Stimulated activated CD8-positive, alpha-beta memory T cell treated with anti-CD3 and anti-CD28 coated beads, Interleukin-15, amount 100 ng/mL, for 1 hour (primary cell): ENCODE data around the gene GATAD2B.

ENCODE experiments used
- DNase-seq: peaks from one replicate; pipeline ENCODE4 v3.0.0-alpha.2; 2020; ENCODE audit warnings: low read depth

The GATAD2B gene

GRCh38 chr1:153922972-153923925 is at the start of gene GATAD2B:
Gene GATAD2B (minus strand): TSS chr1:153922972. CDS start chr1:153828347, 94,625 bp downstream.
- peak; percentile 98 for DNase-seq

- DNase-seq: no peak
These were observed 47.6 kb upstream of the GATAD2B start for GRCh38 chr1:153970346-153970745.

- no peak for DNase-seq
These were observed 46.2 kb upstream of the GATAD2B start for GRCh38 chr1:153968972-153969371.

- no peak for DNase-seq
These were observed 45.6 kb upstream of the GATAD2B start for GRCh38 chr1:153968408-153968807.

GRCh38 chr1:153968000-153968363 is 45.2 kb upstream of the GATAD2B start:
- no peak for DNase-seq

GRCh38 chr1:153967107-153967999 is 44.6 kb upstream of the GATAD2B start, which contains the start of gene CREB3L4:
Gene CREB3L4 (plus strand): TSS chr1:153967902. CDS start chr1:153968526, 624 bp downstream.
- peak; percentile 61 for DNase-seq

- DNase-seq: no peak
These were observed 41.1 kb upstream of the GATAD2B start for GRCh38 chr1:153963850-153964331.

GRCh38 chr1:153963030-153963849 is 40.5 kb upstream of the GATAD2B start, which contains the start of gene SLC39A1:
Gene SLC39A1 (minus strand): TSS chr1:153963537. CDS start chr1:153962715, 822 bp downstream.
- peak; percentile 93 for DNase-seq

- no peak for DNase-seq
These were observed 39.6 kb upstream of the GATAD2B start for GRCh38 chr1:153962088-153963029.

- no peak for DNase-seq
These were observed 38.6 kb upstream of the GATAD2B start for GRCh38 chr1:153961421-153961820.

GRCh38 chr1:153960206-153960605 is 37.4 kb upstream of the GATAD2B start:
- DNase-seq: no peak

GRCh38 chr1:153959454-153959853 is 36.7 kb upstream of the GATAD2B start:
- no peak for DNase-seq

GRCh38 chr1:153958961-153959260 is 36.1 kb upstream of the GATAD2B start:
- no peak for DNase-seq

GRCh38 chr1:153958111-153958960 is 35.6 kb upstream of the GATAD2B start, which contains the start of gene CRTC2:
Gene CRTC2 (minus strand): TSS chr1:153958612. CDS start chr1:153958497, 115 bp downstream.
- DNase-seq: peak; percentile 96

GRCh38 chr1:153957744-153958110 is 35.0 kb upstream of the GATAD2B start:
- DNase-seq: no peak

- no peak for DNase-seq
These were observed 34.4 kb upstream of the GATAD2B start for GRCh38 chr1:153956997-153957715.

- DNase-seq: no peak
These were observed 32.1 kb upstream of the GATAD2B start for GRCh38 chr1:153954826-153955225.

GRCh38 chr1:153953859-153954365 is 31.1 kb upstream of the GATAD2B start:
- no peak for DNase-seq

- DNase-seq: no peak
These were observed 29.0 kb upstream of the GATAD2B start for GRCh38 chr1:153951801-153952200.
